Activated naive CD8-positive, alpha-beta T cell treated with anti-CD3 and anti-CD28 coated beads, Interleukin-2, amount 50 U/mL, for 24 hours (primary cell): ENCODE measurements around the gene PDE4B.

Source experiments
- ATAC-seq: fragments of 150-1000 bp; cut with Tn5 transposase; one replicate; pipeline ENCODE4 v1.10.0; 2021
- DNase-seq: peaks from one replicate; pipeline ENCODE4 v3.0.0; 2021
- H3K27ac Mint-ChIP-seq: one replicate; pipeline ENCODE4 v1.8.0; 2021; ENCODE audit warnings: mild to moderate bottlenecking, mixed read lengths
- H3K27me3 Mint-ChIP-seq: one replicate; pipeline ENCODE4 v1.8.0; 2021; ENCODE audit warnings: mixed read lengths
- H3K36me3 Mint-ChIP-seq: one replicate; pipeline ENCODE4 v1.8.0; 2021; ENCODE audit warnings: low read depth, mixed read lengths
- H3K4me1 Mint-ChIP-seq: one replicate; pipeline ENCODE4 v1.8.0; 2021; ENCODE audit warnings: mixed read lengths
- H3K4me3 Mint-ChIP-seq: one replicate; pipeline ENCODE4 v1.8.0; 2021; ENCODE audit warnings: mild to moderate bottlenecking, moderate library complexity, mixed read lengths
- H3K9me3 Mint-ChIP-seq: one replicate; pipeline ENCODE4 v1.8.0; 2021; ENCODE audit warnings: mixed read lengths

PDE4B gene

DNA sequence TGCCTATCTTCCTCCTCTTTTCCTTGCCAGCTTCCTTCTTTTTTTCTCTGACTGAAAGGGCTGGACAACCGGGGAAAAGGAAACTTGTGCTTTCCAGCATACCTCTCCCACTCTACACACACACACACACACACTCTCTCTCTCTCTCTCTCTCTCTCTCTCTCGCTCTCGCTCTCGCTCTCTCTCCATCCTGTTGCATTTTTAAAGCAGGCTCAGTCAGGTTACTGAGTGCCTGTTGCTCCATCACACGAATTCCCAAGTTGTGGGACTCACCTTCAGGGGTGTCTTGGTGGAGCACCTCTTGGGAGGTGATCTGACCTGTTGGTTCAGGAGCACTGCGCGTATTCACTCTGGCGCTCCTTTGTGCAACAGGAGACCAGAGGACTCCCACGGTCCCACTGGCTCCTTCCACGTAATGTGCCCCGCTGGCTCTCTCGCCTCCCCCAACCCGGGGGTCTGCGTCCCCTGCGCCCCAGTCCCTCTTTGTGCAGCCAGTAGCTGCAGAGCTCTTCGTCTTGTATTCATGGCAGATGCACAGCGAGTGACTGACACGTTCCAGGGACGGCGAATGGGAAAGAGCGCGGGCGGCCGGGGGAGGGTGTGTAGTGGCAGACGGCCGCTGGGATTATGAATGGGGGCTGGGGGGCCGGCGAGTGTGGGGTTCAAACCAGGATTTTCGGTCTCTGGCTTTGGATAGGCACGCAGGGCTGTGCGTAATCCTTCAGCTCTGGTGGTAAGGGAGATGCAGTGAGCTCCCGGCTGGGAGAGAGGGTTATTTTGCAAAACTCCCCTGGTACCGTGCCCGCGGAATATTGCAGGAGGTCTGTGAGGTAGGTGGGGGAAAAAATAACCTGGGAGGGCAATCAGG, 660 bp upstream of the PDE4B start:
- H3K4me1 Mint-ChIP-seq, result no peaks in the 10 kb centered on the region

DNA sequence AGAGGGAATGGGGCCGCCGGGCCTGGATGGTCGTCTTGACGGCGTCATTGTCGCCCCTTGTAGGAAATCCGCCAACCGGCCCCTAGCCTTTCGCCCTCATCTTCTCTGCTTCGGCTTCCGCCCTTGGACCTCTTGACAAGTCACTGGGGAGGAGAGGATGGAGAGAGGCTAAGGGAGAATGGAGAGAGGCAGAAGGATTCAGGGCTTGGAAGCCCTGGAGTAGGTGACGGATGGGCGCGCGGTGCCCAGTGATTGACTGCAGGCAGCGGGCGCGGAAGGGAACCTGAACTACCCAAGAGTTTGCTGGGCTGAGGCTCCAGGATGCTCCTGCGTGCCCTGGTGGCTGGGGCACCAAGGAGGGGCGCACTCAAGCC, 651 bp downstream of the PDE4B start:
- Mint-ChIP-seq H3K9me3 (peaks cover 9% of the 10 kb centered on the region), H3K27ac (no peak overlapping the region), H3K27me3 (peaks cover 48% of the 10 kb centered on the region), H3K4me3 (no peak overlapping the region), H3K4me1 (no peaks in the 10 kb centered on the region), H3K36me3 (no peaks in the 10 kb centered on the region)
- ATAC-seq (no peak), DNase-seq (no peak)

More for the DNA sequence above, 660 bp upstream of the PDE4B start:
- peaks cover 43% of the 10 kb centered on the region for H3K27me3 Mint-ChIP-seq
- DNase-seq (no peak), ATAC-seq (no peak)
- H3K9me3 Mint-ChIP-seq, result peaks cover 9% of the 10 kb centered on the region
- no peak overlapping the region for H3K4me3 Mint-ChIP-seq
- no peaks in the 10 kb centered on the region for H3K36me3 Mint-ChIP-seq
- no peak overlapping the region for H3K27ac Mint-ChIP-seq

DNA sequence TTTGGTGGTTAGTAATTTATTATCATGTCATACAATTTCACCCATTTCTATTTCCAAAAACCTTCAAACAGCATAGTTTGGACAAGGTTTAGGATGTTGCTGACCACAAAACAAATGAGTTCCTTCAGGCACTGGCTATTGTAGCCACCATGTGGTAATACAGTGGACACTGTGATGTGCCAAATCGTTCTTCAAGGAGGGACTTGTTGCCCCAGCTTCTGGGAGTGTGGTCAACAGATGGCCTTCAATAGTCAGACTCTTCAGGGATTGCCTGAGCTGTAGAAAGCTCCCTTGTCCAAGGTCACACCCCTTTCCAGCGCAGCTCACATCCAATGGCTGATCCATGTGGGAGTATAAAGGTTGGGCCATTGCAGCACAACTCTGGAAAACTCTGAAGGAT, 2.6 kb downstream of the PDE4B start:
- Mint-ChIP-seq H3K9me3 (no peaks in the 10 kb centered on the region), H3K4me3 (no peak overlapping the region), H3K27ac (no peak overlapping the region), H3K36me3 (no peaks in the 10 kb centered on the region), H3K4me1 (no peaks in the 10 kb centered on the region), H3K27me3 (peaks cover 49% of the 10 kb centered on the region)
- no peak for DNase-seq
- ATAC-seq, result no peak

DNA sequence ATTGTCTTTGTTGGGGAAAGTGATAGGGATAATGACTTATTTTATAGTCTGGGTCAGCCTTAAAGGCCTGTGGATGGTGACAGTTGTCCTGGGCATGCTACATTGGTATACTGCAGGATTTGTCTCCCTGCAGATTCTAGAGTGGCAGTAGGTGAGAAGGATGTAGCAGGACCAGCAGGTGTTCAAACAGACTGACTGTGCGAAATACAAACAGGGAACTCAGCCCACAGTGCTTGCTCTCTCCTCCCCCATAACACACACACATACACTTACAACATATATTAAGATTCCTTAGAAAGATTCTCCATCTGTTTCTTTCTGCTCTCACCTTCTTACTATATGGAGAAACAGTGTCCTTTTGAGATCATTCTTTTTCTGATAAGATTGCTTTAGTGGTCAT, 6.9 kb downstream of the PDE4B start:
- H3K27me3 Mint-ChIP-seq, result peaks cover 30% of the 10 kb centered on the region
- H3K36me3 Mint-ChIP-seq, result no peaks in the 10 kb centered on the region
- H3K27ac Mint-ChIP-seq, result no peak overlapping the region
- no peaks in the 10 kb centered on the region for H3K4me1 Mint-ChIP-seq
- no peaks in the 10 kb centered on the region for H3K9me3 Mint-ChIP-seq
- no peak overlapping the region for H3K4me3 Mint-ChIP-seq
- ATAC-seq (no peak), DNase-seq (no peak)

DNA sequence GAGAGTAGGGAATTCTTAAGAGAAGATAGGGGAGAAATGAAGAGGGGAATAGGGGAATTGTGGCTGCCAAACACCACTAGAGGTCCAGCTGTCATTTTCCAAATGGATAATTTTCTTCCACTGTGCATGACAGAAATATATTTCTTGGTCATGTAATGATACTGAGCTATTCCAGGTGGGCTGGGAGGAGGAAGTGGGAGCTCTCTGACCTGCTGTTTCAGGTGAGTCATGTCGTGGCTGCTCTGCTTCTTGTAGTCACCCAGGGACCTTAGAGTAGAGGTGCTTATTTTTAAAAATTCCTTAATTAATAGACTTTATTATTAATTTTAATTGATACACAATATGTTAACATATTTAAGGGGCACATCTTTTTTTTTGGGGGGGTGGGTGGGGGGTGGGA, 11.9 kb downstream of the PDE4B start:
- H3K4me1 Mint-ChIP-seq, result no peaks in the 10 kb centered on the region
- H3K36me3 Mint-ChIP-seq, result no peaks in the 10 kb centered on the region
- H3K27me3 Mint-ChIP-seq, result peaks cover 40% of the 10 kb centered on the region

DNA sequence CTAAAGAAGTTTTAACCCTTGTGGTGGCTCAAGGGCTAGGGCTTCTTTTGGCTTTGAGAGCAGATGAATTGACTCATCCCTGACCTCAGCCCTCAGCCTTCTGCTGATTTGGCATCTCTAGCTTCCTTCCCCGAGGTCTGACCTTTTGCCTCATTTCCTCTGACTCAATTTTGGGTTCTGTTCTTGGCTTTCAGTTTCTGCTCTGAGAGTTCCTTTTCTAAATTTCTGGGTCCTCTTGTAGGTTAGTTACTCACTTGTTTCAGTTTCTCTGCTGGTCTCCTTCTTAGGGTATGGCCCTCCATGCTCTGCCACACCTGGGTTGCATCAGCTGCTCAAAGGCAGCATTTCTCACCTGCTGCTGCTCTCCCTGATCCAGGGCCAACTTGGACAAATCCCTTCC, 19.4 kb downstream of the PDE4B start:
- Mint-ChIP-seq H3K27me3 (peaks cover 36% of the 10 kb centered on the region), H3K27ac (peak overlapping the region; percentile 86), H3K4me1 (peaks cover 24% of the 10 kb centered on the region), H3K36me3 (peaks cover 1% of the 10 kb centered on the region), H3K4me3 (peak overlapping the region; percentile 52), H3K9me3 (peaks cover 6% of the 10 kb centered on the region)
- ATAC-seq (peak; percentile 98), DNase-seq (peak; percentile 54)

More for the DNA sequence above, 11.9 kb downstream of the PDE4B start:
- DNase-seq (no peak), ATAC-seq (no peak)
- Mint-ChIP-seq H3K4me3 (no peak overlapping the region), H3K9me3 (no peaks in the 10 kb centered on the region), H3K27ac (no peak overlapping the region)

DNA sequence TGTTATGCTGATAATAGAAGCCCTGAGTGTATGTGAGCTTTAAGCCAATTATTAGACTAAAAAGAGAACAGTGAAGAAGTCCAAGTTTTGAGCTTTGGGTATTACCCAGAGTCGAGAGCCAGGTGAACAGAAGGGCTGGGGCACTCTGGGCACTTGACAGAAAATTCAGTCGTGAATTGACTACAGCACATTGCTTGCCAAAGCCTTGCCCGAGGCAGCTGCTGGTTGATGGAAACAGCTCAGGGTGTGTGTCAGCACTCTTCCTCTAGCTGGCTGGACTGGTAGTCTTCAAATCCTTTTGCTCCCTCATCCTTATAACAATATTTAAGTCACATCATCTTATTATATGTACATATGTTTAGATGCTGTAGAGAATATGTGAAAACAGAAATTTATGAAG, 21.3 kb downstream of the PDE4B start:
- H3K27me3 Mint-ChIP-seq, result peaks cover 27% of the 10 kb centered on the region
- peaks cover 6% of the 10 kb centered on the region for H3K9me3 Mint-ChIP-seq
- no peak overlapping the region for H3K27ac Mint-ChIP-seq
- peaks cover 1% of the 10 kb centered on the region for H3K36me3 Mint-ChIP-seq
- no peak for ATAC-seq
- peaks cover 24% of the 10 kb centered on the region for H3K4me1 Mint-ChIP-seq
- DNase-seq, result no peak
- H3K4me3 Mint-ChIP-seq, result no peak overlapping the region

DNA sequence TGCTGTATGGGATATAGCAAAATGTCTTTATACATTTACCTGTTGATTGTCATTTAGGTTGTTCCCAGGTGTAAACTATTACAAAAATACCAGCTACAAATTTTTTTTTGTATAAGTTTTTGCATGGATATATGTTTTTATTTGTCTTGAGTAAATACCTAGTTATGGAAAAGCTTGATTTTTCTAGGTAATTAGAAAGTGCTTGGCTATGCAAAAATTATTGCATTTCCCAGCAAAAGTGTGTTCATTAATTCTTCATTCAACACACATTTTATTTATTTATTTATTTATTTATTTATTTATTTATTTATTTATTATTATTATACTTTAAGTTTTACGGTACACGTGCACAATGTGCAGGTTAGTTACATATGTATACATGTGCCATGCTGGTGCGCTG, 22.1 kb downstream of the PDE4B start:
- ATAC-seq (no peak), DNase-seq (no peak)
- Mint-ChIP-seq H3K4me3 (no peak overlapping the region), H3K9me3 (peaks cover 6% of the 10 kb centered on the region), H3K36me3 (peaks cover 1% of the 10 kb centered on the region), H3K4me1 (peaks cover 24% of the 10 kb centered on the region), H3K27me3 (peaks cover 28% of the 10 kb centered on the region), H3K27ac (no peak overlapping the region)

DNA sequence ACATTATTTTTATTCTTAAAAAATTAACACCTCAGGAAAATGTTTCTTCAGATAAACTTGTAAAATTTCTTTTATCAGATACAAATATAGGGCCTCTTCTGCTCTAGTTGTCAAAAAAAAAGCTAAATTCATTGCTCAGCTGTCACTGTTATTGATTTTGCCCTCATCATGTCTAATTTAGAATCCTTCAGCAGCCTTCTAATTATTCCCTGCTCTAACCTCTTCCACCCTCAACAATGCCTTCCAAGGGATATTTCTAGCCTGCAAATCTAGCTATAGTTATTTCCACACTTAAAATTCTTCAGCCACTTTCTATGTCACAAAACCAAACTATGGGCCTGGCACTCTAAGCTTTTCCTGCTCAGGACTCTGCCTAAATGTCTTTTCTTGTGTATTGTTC, 25.2 kb downstream of the PDE4B start:
- peaks cover 31% of the 10 kb centered on the region for H3K27me3 Mint-ChIP-seq
- no peak overlapping the region for H3K4me3 Mint-ChIP-seq
- H3K36me3 Mint-ChIP-seq, result peaks cover 1% of the 10 kb centered on the region
- H3K27ac Mint-ChIP-seq, result no peak overlapping the region
- H3K4me1 Mint-ChIP-seq, result peaks cover 7% of the 10 kb centered on the region
- H3K9me3 Mint-ChIP-seq, result no peaks in the 10 kb centered on the region
- no peak for DNase-seq
- ATAC-seq, result no peak

DNA sequence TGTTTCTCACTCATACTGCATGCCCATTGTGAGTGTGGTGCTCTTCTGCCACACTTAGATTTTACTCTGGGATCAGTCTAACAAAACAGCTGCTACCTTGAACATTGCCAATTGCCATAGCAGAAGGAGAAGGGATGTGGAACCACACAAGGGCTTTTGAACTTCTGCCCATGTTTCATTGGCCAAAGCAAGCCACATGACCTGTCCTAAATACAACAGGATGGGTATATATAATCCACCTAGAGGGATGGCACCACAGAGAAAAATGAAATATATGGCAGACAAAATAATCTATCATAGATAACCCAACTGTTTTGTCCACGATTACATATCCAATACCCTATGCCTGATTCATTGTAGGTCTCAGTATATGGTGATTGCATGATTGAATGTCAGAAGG, 26.3 kb downstream of the PDE4B start:
- H3K27ac Mint-ChIP-seq, result no peak overlapping the region
- H3K4me1 Mint-ChIP-seq, result no peaks in the 10 kb centered on the region
- H3K36me3 Mint-ChIP-seq, result no peaks in the 10 kb centered on the region
- DNase-seq (no peak), ATAC-seq (no peak)
- H3K4me3 Mint-ChIP-seq, result no peak overlapping the region
- H3K9me3 Mint-ChIP-seq, result no peaks in the 10 kb centered on the region
- peaks cover 31% of the 10 kb centered on the region for H3K27me3 Mint-ChIP-seq

DNA sequence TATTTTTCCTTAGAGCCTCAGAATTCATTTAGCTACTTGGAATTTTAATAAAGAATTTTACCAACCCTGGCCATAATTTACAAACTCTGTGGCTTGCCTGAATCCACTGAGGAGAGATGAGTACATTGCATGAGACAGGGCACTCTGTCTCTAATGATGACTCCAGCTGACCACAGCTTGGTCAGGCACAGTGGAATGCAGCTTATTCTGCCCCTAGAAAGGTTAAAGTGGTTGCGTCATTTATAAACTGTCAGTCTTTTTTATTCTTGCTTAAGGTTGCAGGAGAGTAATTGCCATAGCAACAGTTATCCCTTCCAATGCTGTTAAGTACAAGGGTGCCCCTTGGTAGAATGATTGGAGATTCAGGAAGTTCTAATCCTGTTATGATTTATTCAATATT, 28.3 kb downstream of the PDE4B start:
- DNase-seq, result no peak

DNA sequence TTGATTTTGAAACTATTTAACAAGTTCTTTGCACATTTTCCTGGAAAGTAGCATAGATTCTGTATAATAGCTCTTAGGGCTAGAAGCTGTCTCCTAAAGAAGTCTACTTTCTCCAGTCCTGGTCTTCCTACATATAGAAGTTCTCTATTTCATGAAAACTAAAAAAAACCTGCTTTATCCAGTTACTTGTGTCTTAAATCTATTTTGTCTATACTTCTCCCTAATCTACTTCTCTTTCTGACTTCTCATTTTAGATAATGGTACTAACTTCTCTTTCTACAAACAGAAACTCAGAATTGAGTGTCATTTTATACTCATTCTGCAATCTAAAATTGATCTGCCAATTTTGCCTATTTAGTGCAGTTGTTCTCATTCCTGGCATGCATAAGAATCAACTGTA, 28.7 kb downstream of the PDE4B start:
- ATAC-seq, result no peak
- Mint-ChIP-seq H3K9me3 (no peaks in the 10 kb centered on the region), H3K4me3 (no peak overlapping the region), H3K4me1 (no peaks in the 10 kb centered on the region), H3K27ac (no peak overlapping the region), H3K36me3 (no peaks in the 10 kb centered on the region), H3K27me3 (peaks cover 24% of the 10 kb centered on the region)
- DNase-seq, result no peak

More for the DNA sequence above, 28.3 kb downstream of the PDE4B start:
- peak; percentile 40 for ATAC-seq
- Mint-ChIP-seq H3K4me3 (no peak overlapping the region), H3K27ac (no peak overlapping the region), H3K27me3 (peaks cover 24% of the 10 kb centered on the region), H3K36me3 (no peaks in the 10 kb centered on the region), H3K4me1 (no peaks in the 10 kb centered on the region), H3K9me3 (no peaks in the 10 kb centered on the region)

DNA sequence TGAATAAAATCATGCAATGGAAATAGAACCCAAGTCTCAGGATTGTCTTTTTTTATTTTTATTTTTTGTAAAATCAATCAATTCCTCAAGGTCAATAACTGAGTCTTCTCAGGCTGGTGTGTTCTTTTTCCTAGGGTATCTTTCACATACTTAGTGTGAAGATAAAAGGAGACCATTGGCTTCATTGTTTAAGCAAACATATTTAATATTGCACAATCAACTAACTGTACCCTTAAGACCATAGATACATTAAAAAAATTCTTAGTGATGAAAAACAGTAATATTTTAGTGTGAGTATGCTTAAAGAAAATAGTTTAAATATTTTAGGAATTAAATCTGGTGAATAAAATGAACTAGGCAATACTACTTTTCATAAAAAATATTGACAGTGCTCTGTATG, 31.4 kb downstream of the PDE4B start:
- no peak overlapping the region for H3K4me3 Mint-ChIP-seq
- H3K27me3 Mint-ChIP-seq, result peaks cover 23% of the 10 kb centered on the region

DNA sequence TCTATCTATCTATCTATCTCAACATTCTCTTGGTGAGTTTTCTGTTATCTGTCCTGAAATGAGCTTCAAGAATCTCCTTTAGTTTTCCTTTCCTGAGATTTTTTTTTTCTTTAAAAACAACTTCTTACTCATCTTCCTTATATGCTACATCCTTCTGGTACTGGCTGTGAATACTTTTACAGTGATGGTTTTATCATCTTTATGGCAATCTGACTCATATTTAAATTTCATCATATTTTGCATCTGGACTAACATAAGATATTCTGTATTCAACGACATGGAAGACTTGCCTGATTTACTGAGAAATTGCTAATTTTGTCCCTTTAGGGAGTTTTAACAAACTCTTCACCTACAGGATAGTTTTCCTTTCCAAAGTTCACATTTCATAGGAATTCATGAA, 33.0 kb downstream of the PDE4B start:
- peaks cover 4% of the 10 kb centered on the region for H3K4me1 Mint-ChIP-seq
- peaks cover 18% of the 10 kb centered on the region for H3K27me3 Mint-ChIP-seq
- no peaks in the 10 kb centered on the region for H3K9me3 Mint-ChIP-seq
- ATAC-seq (no peak), DNase-seq (no peak)
- no peak overlapping the region for H3K4me3 Mint-ChIP-seq
- H3K36me3 Mint-ChIP-seq, result no peaks in the 10 kb centered on the region
- no peak overlapping the region for H3K27ac Mint-ChIP-seq

More for the DNA sequence above, 31.4 kb downstream of the PDE4B start:
- Mint-ChIP-seq H3K36me3 (no peaks in the 10 kb centered on the region), H3K4me1 (no peaks in the 10 kb centered on the region), H3K27ac (no peak overlapping the region), H3K9me3 (no peaks in the 10 kb centered on the region)
- ATAC-seq (no peak), DNase-seq (no peak)

DNA sequence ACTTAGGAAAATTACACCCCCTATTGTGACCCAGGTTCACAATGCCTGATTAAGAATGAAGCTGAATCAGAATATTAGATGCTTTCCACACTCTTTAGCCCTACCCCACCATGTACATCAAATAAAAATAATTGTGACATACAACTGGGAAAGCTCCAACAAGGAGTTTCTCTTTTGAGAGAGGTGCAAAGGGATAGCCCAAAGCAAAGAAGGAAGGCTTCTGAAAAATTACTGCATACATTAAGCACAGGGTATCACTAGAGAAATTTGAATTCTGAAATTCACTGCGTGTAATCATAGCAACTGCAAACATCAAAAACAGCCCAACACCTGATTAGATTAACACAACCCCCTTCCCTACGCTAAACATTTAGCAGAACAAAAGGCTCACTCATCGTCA, 34.1 kb downstream of the PDE4B start:
- Mint-ChIP-seq H3K9me3 (no peaks in the 10 kb centered on the region), H3K27me3 (peaks cover 16% of the 10 kb centered on the region), H3K27ac (no peak overlapping the region), H3K4me1 (peaks cover 4% of the 10 kb centered on the region), H3K36me3 (no peaks in the 10 kb centered on the region), H3K4me3 (no peak overlapping the region)
- DNase-seq (no peak), ATAC-seq (no peak)
